Caki2 (cell line): ENCODE results near the gene CEP89. TPM values are rescaled to one million over a fixed set of nuclear protein-coding genes. Genes with fewer than 3 reads are reported as not detected.
"Not testable (repeated sequence)": the region's sequence is repeated elsewhere in the genome, so short reads cannot be mapped to it uniquely, and the experiment has no call there.

Experiments used
- DNase-seq: peaks from one replicate; pipeline ENCODE4 v3.0.0-alpha.2; 2015; ENCODE audit warnings: low read depth
- in situ Hi-C: cut with HindIII; loops from 2 replicates; pipeline ENCODE4 v1.10.0; 2016; ENCODE audit warnings: low sequenced_read_pairs, low pct_unique_long_range_greater_than_20kb, mixed read lengths
- total RNA-seq: library from RNA; depleted of rRNA; stranded (reverse); fragments of >200 nt; shearing (Covaris generic); gene quantifications from 2 replicates; pipeline ENCODE4 v1.2.3, GENCODE V29; 2014; ENCODE audit warnings: low replicate concordance

The CEP89 gene
- total RNA-seq, 1 experiment from 2014 or later, result 26.1 TPM

DNA sequence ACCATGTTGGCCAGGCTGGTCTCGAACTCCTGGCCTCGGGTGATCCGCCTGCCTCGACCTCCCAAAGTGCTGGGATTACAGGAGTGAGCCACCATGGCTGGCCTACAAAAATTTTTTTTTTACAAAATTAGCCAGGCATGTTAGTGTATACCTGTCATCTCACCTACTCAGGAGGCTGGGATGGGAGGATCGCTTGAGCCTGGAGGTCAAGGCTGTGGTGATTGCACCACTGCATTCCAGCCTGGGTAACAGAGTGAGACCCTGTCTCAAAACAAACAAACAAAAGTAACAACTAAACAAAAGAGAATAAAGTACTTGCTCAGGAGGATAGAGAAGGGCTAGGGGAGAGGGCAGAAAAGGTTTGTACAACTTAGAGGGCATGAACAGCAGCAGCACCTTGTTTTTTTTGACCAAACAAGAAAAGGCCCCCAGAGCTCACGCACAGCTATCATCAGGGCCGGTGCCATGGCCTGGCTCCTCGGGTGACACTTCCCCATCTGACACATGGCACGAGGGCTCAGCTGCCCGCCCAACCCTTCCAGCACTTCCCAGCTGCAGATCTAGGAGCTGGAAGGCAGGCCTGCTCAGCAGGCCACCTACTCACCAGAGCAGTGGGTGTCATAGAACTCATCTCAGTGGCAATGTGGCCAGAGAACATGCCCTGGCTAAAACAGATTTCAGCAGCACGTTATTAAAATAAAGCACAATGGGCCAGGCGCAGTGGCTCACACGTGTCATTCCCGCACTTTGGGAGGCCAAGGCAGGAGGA is 93.6 kb downstream of the CEP89 start:
- in situ Hi-C loops, result no loop called here
- no peak for DNase-seq

DNA sequence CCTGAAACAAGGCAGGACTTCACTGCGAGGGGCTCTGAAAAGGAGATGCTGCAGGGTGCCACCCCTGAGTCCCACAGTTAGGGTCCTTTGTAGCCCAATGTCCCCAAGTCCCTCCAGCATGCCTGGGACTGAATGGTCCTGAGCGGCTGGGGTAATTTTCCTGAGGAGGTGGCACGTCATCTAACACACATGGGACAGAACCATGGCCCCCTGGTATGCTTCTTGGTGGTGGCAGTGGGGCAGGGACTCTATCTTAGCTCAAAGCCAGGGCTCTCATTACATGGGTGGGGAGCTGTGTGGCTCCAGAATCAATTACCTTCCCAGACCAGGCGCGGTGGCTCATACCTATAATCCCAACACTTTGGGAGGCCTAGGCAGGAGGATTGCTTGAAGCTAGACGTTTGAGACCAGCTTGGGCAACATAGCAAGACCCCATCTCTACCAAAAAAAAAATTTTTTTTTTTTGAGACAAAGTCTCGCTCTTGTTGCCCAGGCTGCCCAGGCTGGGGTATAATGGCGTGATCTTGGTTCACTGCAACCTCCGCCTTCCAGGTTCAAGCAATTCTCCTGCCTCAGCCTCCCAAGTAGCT is 94.3 kb downstream of the CEP89 start:
- in situ Hi-C loops, result no loop called here

DNA sequence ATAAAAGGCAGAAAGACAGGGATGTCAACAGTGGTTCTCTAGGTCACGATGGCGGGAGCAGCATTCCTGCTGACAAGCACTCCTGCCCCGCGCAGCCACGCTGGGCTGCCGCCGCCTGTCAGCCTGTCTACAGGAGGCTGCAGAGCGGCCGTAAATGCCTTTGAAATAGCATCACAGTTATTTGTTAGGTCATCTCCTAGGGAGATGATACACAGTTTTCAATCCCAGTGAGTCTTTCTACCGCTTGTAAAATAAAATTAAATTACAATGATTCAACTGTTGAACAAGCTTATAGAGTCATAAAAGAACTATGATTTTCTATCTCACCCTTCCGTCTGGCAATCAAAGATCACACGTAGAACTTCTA is 94.9 kb downstream of the CEP89 start:
- in situ Hi-C loops, result no loop called here
- no peak for DNase-seq

More for the DNA sequence above, 94.3 kb downstream of the CEP89 start:
- DNase-seq, result no peak

DNA sequence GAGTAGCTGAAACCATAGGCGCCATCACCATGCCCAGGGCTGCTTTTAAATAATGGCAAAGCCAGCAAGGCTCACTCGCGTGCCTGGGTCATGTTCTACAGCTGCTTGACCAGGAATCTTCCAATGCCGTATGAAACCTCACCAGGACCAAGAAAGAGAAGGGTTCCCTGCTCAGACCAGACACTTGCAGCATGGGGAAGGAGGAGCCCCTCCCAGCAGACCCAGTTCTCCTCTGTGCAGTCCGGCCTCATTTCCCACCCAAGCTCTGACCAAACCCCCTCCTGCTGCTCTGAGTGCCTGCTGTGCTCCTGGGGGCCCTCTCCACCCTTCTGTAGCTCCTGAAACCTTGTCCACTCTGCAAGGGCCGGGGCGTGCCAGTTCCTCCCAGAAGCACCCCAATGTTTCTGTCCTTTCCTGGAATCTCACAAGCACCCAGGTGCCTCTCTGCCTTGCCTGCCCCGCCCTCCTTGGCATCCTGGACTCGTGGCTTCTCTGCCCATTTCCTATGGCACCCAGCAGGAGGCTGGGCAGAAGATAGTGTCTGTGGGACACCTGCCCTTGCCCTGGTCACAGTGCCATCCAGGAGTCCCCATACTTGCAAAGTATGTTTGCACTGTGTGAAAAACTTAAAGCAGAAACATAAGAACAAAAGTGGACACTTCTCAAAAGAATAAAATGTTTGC is 95.4 kb downstream of the CEP89 start:
- no peak for DNase-seq
- in situ Hi-C loops, result no loop called here

DNA sequence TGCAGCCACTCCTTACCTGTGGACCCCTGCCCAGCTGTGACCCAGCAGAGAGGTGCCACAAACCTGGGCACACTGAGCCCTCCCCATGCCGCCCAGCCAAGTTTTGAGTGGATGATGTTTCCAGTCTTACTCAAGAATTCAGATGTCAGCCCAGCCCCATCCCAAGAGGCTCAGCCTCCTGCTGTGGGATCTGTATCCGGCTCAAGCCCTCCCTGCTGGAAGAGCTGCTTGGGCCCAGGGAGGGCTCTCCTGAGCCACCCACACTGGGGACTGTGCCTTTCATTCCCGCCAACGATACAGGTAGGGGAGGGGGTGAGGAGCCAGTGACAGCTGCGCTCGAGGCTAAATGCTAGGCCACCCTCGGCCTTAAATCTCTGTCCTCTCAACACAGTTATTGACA is 96.3 kb downstream of the CEP89 start:
- in situ Hi-C loops, result no loop called here
- DNase-seq, result no peak

DNA sequence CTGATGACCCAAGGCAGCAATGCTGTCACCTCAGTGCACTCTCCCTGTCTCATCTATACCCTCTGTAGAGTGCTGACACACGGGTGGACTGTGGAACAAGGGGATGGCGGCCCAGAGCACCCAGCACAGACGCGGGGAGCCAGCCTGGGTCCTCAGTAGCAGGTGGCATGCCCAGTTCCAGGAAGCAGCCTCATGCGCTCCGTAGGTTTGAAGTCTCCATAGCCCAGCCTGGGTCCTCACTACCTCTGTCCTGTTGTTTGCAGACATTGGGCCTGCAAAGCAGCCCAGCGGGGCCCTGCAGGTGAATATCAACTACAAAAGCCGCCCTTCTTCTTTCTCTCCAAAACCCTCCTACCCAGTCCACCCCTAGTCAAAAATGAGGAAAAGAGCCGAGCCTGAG is 97.2 kb downstream of the CEP89 start:
- no peak for DNase-seq
- in situ Hi-C loops, result no loop called here

DNA sequence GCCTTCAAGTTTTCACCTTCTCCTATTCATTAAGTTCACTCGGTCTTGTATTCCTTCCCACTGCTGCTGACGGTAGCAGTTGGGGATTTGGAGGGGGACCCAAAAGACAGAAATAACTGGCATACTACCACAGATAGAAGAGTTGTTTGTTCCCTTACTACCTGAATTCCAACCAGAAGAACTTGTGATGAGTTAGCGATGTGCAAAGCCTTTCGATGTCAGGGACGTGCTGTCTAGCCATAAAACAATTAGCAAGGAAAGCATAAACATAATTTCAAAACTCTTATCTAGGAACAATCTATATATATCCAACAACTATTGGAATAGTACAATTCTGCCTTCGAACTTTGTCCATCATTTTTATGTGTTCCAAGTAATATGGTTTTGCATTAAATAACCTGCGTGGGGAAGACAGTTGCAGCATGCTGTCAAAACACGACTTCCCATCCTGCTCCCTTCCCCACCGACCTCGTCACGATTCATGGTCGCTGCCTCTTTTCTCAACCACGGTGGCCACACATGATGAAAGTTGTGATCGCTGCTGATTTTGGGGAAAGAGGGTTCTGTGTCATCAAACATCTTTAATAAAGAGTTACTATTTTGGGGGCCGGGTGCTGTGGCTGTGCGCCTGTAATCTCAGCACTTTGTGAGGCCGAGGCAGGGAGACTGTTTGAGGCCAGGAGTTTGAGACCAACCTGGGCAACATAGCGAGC is 98.4 kb downstream of the CEP89 start:
- in situ Hi-C loops, result no loop called here
- DNase-seq, result no peak

DNA sequence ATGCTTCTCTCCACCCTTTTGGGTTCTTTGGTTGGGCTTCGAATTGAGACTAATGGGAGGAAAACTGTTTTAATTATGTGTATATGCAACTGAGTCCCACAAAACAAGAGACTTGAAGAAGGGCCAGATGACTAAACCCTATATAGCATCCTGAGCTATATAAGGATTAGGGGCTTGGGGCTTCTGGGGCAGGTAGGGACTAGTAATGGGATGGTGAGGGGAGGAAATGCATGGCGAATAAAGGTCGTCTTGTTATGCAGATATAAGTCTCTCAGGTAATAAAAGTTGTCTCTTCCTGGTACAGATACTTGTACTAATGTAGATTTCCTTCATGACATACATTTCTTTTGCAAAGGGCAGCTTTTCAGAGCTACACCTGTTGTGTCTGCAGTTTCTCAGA is 99.4 kb downstream of the CEP89 start:
- no peak for DNase-seq
- in situ Hi-C loops, result no loop called here

DNA sequence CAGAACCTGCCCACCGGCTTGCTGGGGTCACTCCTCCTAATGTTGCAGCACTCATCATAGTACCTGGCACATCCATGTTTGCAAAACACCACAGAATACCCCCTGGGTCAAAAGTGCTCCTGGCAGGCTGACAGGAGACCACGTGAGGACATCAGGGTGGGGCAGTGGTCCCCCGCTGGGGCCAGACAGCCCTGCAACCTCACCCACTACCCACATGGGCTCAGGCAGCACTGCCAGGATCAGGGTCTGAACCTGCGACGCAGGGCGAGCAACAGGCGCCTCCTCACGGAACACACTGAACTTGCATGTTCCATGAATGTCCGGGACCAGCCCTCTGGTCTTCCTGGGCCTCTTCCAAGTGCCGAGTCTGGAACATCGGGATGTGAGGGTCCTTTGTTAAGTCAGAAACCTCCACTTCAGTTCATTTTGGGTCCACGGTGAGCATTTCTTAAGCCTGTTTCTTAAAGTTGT is 100.7 kb downstream of the CEP89 start:
- in situ Hi-C loops, result no loop called here
- DNase-seq, result no peak

DNA sequence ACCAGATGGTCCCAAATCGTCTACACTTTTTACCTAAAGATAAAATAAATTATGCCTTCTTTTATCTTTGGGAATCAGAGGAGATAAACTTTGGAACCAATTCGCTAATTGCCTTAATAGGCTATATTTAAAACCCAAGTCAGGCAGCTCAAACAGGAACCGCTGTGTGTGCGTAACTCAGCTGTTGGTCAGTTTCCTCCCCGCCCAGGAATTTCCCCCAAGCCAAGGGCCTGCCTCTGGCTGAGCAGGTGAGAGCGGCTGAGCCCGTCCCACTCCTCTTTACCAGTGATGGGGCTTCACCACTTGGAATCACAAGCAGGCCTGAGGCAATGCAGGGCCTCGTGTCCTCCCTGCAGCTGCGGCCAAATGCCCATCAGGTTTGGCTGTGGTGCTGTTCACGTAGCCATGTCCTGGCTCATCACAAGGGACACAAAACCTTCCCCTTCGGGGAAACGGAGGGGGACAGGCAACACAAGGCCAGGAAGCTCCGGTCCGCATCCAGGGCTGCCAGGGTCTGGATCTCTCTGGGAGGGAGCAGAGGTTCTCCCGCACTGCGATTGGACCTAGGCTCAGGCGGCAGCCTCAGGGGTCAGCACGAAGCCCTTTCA is 101.7 kb downstream of the CEP89 start:
- in situ Hi-C loops, result no loop called here
- DNase-seq, result no peak

DNA sequence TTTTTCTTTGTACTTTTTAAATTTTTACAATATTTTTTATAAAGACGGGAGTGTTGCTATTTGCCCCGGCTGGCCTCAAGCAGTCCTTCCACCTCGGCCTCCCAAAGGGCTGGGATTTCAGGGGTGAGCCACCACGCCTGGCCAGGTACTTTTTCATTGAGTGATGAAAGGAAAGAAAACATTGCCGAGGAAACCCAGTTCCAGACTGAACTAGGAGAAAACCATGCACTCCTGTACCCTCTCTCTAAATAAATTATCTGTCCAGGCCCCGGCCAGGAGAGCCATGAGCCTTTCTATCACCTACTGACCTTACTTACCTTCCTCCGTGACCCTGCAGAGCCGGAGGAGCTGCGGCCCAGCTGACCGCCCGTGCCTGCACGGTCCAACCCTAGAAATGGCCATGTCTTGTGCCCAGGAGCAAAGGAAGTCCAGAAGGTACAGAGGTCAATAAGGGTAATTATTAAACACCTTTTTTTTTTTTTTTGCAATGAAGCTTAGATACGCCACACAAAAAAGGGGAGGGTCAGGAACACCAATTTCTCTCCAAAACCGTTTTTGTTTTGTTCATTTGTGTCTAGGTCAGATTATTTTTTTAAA is 102.3 kb downstream of the CEP89 start, which contains the start of gene SLC7A9:
TSS of gene SLC7A9 (minus strand) at position 399 of the 597 bp plus-strand sequence. CDS start 1,233 bp downstream, outside the sequence.
- DNase-seq, result no peak
- in situ Hi-C loops, result no loop called here

DNA sequence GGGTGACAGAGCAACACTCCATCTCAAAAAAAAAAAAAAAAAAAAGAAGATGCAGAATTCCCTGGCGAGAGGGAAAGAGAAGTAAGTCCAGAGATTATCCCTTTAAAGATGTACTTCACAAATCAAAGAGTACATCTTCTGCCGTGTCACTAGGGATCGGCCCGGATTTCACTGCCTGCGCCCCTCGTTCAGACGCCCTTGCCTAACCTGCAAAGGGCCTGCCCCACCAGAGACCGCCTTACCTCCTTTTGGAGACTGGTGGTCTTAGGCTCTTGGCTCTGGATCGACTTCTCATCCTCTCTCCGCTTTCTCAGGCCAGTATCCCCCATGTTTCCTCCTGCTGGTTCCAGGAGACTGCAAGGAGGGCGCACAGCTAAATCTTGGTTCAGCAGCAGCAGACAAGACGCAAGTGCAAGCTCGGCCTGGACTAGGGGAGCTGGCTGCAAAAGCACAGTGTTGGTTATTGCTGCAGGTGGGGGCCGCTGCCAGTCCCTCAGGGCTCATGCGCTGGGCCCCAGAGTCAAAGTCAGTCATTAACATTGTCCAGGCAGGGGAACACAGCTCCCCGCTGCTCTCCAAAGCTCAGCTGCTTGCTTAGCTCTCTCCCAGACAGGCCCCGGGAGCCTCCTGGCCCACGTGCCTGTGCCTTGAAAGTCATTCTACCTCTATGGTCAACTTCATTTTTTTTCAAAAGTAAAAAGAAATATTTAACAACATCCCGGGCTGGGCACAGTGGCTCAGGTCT is 103.4 kb downstream of the CEP89 start:
- in situ Hi-C loops, result no loop called here
- no peak for DNase-seq

DNA sequence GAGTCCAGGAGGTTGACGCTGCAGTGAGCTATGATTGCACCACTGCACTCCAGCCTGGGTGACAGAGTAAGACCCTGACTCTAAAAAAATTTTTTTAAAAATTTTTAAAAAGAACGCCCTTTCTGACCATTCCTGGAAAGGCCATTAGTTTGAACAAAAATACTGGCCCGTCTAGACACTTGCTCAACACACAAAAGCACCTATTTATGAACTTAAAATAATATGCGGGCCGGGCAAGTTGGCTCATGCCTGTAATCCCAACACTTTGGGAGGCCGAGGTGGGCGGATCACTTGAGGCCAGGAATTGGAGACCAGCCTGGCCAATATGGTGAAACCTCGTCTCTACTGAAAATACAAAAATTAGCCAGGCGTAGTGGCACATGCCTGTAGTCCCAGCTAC is 104.3 kb downstream of the CEP89 start:
- DNase-seq, in situ Hi-C loops: not testable (repeated sequence)

DNA sequence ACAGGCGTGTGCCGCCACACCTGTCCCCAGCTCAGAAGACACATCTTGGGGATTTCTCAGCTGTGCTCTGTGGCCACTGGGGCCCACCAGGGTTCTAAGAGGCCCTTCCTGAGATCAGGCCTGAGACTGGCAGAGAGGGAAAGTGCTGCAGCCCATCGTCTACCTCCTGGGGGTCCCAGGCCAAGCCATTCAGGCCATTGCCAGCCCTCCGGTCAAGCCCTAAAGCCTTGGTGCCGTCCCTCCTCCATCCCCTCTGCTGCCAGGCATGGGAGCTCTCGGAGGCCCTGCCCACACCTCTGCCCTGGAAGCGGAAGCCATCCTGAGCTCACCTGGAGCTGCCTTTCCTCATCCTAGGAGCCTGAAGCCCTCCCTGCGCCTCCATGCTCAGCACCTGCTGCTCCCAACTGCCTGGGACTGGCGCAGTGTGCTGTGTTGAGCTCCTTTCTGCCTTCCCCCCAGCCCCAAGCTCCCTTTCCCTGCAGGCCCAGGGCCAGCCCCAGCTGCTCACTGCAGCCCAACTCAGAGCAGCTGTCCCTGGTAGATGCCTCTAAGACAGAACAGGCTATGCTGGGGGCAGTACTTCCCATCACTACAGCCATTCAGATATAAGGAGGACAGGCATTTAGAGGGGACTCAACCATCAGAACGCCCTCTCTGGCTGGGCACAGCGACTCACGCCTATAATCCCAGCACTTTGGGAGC is 105.0 kb downstream of the CEP89 start:
- in situ Hi-C loops, result no loop called here
- no peak for DNase-seq

DNA sequence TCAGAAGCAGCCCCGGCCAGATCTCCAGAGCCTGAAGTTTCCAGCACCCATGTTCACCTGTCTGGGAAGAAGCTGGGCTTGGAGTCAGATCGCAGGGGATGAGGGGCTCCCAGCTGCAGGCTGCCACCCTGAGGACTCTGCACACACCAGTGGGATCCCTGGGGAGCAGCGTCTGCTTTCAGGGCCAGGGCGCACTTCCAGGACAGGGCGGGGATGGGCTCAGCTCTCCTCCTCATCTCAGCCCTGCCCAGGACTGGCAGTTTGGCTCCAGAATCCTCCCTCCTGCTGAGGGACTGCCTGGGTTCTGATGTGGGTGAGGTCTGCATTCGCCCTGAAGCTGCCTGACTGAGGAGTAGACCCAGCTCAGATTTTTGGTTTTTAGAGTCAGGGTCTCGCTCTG is 105.7 kb downstream of the CEP89 start:
- in situ Hi-C loops, result no loop called here
- DNase-seq, result no peak

DNA sequence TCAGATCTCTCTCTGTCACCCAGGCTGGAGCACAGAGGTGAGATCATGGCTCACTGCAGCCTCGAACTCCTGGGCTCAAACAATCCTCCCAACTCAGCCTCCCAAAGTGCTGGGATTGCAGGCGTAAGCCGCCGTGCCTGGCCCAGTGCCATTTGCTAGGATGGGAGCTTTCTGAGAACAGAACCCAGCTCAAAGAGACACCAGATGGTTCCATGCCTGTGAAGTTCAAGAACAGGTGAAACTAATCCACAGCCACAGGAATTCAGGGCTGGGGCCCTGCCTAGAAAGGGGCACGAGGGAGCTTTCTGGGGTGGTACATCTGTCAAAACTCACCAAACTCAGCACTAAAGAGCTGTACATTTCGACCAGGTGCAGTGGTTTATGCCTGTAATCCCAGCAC is 106.4 kb downstream of the CEP89 start:
- DNase-seq, result no peak
- in situ Hi-C loops, result no loop called here
